AG04449 (cell line): ENCODE data around the gene MPHOSPH10.
"Not testable (repeated sequence)": the region's sequence is repeated elsewhere in the genome, so short reads cannot be mapped to it uniquely, and the experiment has no call there.

ENCODE experiments used
- CTCF ChIA-PET: fragments of 350-600 bp; formaldehyde crosslinking; extraction: SDS; loops from one replicate; lab custom pipeline; 2021; ENCODE audit warnings: antibody characterized with exemption; lab: Yijun Ruan, JAX
- POLR2A ChIA-PET: fragments of 400-600, 350-600 bp; formaldehyde crosslinking; extraction: SDS; loops from one replicate; lab custom pipeline; 2020; ENCODE audit warnings: antibody characterized with exemption, inconsistent platforms; lab: Yijun Ruan, JAX
- DNase-seq: peaks from one replicate; pipeline ENCODE4 v3.0.0-alpha.2; 2010; ENCODE audit warnings: low read depth, low spot score
- H3K4me3 ChIP-seq: 2 replicates; pipeline ENCODE4 v1.5.1; 2011; ENCODE audit warnings: low read depth, mild to moderate bottlenecking, control low read depth, low read length
- TF ChIP-seq, protein P1 (sequence below): IDR thresholded peaks from one replicate; pipeline ENCODE4 v1.5.1; 2011; ENCODE audit warnings: mild to moderate bottlenecking, moderate library complexity, low read length, control low read depth, inconsistent platforms; ENCODE audit not compliant: insufficient read depth; ENCODE audit errors: missing control alignments

The MPHOSPH10 gene, protein sequence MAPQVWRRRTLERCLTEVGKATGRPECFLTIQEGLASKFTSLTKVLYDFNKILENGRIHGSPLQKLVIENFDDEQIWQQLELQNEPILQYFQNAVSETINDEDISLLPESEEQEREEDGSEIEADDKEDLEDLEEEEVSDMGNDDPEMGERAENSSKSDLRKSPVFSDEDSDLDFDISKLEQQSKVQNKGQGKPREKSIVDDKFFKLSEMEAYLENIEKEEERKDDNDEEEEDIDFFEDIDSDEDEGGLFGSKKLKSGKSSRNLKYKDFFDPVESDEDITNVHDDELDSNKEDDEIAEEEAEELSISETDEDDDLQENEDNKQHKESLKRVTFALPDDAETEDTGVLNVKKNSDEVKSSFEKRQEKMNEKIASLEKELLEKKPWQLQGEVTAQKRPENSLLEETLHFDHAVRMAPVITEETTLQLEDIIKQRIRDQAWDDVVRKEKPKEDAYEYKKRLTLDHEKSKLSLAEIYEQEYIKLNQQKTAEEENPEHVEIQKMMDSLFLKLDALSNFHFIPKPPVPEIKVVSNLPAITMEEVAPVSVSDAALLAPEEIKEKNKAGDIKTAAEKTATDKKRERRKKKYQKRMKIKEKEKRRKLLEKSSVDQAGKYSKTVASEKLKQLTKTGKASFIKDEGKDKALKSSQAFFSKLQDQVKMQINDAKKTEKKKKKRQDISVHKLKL

DNA sequence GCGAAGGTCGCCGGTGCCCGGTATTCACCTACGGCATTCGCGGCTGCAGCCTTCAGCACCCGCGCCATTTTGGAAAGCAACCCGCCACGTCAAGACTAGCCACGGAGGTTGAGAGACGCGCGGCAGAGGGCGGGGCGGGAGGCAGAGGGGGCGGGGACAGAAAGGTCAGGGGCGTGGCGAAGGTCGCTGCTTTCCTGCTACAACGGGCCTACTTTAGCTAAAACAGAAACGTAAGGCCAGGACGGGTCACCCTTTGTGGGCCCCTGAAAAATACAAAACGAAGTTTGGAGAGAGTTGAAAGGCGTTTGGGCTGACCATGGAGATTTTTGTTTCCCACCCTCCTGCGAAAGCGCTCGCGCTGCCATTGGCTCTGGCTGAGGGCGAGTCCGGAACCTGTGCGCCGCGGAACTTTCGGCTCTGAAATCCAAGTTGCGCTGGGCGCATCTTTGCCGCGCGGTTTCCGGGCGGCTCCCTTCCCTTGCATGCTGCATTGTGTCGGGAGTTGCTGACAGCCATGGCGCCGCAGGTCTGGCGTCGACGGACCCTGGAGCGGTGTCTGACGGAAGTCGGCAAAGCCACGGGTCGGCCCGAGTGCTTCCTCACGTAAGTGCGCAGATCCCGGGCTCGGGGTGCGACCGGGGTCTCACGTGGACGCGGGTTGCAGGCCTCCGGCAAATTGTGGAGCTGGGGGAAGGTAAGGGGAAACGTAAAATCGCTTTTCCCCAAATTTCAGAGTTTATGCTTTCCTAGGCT lies at the start of gene MPHOSPH10, which contains the start of gene MCEE:
MPHOSPH10 (plus strand) TSS at position 483 of the 753 bp plus-strand sequence; CDS start at position 515, 32 bp downstream.
MCEE (minus strand) TSS at position 78 of the 753 bp plus-strand sequence; CDS start at position 68, 10 bp downstream.
- H3K4me3 ChIP-seq = peak within 1 kb of the TSS; percentile 98
- POLR2A ChIA-PET = interaction anchor here (0.7 to 3.0 kb wide), 6 partner anchors 12 to 97 kb away, joined by 3 to 28 read pairs (median 3); partner anchors contain the start of genes NAGK and PAIP2B
- DNase-seq = peak; percentile 37
- TF ChIP-seq, protein P1, sequence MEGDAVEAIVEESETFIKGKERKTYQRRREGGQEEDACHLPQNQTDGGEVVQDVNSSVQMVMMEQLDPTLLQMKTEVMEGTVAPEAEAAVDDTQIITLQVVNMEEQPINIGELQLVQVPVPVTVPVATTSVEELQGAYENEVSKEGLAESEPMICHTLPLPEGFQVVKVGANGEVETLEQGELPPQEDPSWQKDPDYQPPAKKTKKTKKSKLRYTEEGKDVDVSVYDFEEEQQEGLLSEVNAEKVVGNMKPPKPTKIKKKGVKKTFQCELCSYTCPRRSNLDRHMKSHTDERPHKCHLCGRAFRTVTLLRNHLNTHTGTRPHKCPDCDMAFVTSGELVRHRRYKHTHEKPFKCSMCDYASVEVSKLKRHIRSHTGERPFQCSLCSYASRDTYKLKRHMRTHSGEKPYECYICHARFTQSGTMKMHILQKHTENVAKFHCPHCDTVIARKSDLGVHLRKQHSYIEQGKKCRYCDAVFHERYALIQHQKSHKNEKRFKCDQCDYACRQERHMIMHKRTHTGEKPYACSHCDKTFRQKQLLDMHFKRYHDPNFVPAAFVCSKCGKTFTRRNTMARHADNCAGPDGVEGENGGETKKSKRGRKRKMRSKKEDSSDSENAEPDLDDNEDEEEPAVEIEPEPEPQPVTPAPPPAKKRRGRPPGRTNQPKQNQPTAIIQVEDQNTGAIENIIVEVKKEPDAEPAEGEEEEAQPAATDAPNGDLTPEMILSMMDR = no peak
- CTCF ChIA-PET = interaction anchor here (0.7 to 2.3 kb wide), 6 partner anchors 13 to 62 kb away, joined by 3 to 14 read pairs (median 4); no protein-coding TSS in a partner anchor

DNA sequence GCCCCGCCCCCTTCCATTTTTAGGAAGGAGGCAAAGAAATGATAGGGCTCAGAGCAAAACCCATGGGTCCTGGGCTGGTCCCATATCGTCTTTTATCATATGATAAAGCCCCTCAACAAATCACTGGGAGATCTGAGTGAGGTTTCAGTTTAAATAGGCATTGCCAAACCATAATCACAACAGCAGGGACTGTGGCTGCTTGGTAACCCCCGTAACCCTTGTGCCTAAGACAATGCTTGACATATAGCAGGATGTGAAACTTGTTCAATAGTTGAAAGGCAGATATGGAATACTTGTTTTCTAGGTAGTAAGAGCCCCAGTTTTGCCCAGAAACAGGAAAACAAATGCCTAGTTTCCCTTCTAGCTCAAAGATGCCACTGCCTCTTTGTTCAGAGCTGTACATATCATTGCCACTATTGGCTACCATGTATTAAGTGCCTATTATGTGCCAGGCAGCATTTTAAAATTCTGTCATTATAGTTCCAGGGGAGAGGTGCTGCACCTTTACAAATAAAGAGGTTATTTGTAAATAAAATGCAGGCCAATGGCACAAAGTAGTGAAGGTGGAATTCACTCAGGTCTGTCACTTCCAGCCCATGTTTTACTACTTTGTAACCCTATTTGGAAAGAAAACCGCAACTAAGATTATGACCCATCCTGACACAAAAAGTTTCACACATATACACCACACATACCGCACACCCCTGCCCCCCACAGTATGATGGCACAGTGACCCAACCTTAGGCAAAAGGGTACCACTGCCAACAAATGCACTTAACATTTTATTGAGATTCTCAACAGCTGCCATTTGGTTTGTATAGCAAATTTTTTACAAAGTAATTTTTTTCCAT lies 47.8 kb upstream of the MPHOSPH10 start:
- no peak overlapping the region for H3K4me3 ChIP-seq
- ChIA-PET POLR2A (no interaction called here), CTCF (interaction anchor here (1.4 to 2.1 kb wide), 3 partner anchors 12 to 18 kb away, joined by 4 to 7 read pairs (median 5); no protein-coding TSS in a partner anchor)
- no peak for DNase-seq
- TF ChIP-seq, protein P1 = no peak

DNA sequence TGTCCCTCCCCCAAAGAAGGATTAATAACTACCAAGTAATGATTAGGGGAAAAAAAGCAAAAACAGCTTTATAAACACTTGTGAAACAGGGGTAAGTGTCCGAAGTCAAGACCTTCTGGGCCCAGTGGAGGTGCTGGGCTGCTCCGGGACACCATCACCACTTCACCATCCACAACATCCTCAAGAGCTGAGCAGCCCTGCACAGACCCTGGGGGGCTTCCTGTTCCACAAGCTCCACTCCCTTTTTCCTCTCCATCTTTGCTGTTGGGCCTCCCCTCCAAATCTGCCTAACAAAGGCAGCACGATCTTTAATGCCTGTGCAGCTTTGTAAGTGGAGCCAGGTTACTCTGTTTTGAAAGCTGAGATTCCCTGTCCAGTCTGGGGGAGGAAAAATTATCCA lies 47.1 kb upstream of the MPHOSPH10 start:
- POLR2A ChIA-PET, DNase-seq, H3K4me3 ChIP-seq: not testable (repeated sequence)
- CTCF ChIA-PET = interaction anchor here (0.9 to 2.1 kb wide), 2 partner anchors 12 to 17 kb away, joined by 3 to 7 read pairs; no protein-coding TSS in a partner anchor

DNA sequence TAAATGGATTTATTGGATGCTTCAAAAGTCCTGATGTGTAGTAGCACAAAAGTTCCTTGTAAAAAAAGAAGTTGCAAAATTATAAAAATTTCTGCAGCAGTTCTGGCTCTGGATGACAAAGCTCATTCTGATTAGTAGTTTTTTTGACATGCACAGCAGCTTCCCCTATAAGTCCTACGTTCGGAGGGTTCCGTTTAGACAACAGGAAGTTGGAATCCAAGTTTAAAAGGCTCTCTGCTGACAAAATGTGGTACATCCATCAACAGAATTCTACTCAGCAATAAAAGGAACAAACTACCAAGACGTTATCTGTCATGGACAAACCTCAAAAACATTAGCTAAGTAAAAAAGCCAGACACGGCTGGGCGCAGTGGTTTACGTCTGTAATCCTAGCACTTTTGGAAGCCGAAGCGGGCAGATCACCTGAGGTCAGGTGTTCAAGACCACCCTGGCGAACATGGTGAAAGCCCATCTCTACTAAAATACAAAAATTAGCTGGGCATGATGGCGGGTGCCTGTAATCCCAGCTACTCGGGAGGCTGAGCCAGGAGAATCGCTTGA lies 46.6 kb upstream of the MPHOSPH10 start:
- DNase-seq, POLR2A ChIA-PET, H3K4me3 ChIP-seq: not testable (repeated sequence)
- CTCF ChIA-PET = interaction anchor here (0.9 to 2.1 kb wide), 2 partner anchors 13 to 16 kb away, joined by 3 to 7 read pairs; no protein-coding TSS in a partner anchor

DNA sequence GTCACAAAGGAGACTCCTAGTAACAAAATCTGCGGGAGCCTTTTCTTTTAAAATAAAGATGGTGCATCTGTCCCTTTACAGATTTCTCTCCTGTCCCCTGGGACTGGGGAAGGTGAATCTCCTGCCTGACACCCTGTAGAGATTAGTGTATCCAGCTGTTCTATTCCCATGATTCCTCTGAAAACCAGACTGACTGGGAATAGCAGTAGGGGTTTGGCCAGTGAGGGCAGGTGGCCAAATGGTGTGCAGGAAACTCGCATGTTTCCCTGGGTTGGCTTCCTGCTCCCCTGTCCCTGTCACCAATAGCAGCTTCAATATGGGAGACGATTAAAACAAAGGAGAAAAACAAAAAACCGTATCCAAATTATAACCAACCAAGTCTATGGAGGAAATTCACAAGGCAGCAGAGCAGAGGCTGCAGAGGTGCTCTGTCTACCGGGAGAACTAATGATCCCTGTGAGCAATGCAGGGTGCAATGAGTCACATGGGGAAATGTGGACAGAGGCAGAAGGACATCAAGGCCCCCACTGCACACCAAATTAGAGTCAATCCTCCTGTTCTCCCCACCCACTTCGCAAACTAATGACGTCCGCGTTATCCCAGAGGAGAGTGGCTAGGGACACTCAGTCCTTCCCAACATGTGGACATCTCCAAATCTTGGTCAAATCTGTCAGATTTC lies 45.0 kb upstream of the MPHOSPH10 start:
- POLR2A ChIA-PET, H3K4me3 ChIP-seq, CTCF ChIA-PET, DNase-seq: not testable (repeated sequence)

DNA sequence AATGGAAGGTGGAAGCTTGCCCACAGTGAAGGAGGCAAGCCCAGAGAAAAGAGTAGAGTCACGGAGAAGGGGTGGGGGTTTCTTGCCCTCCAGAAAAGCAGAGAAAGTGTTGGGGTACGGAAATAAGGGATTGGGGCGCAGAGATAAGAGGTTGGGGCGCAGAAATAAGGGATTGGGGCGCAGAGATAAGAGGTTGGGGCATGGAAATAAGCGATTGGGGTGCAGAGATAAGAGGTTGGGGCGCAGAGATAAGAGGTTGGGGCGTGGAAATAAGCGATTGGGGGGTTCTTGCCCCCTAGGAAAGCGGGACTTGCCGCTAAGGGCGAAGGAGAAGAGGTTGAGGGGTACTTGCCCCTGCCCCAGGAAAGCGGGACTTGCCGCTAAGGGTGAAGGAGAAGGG lies 41.0 kb upstream of the MPHOSPH10 start:
- CTCF ChIA-PET, H3K4me3 ChIP-seq, DNase-seq, POLR2A ChIA-PET: not testable (repeated sequence)

DNA sequence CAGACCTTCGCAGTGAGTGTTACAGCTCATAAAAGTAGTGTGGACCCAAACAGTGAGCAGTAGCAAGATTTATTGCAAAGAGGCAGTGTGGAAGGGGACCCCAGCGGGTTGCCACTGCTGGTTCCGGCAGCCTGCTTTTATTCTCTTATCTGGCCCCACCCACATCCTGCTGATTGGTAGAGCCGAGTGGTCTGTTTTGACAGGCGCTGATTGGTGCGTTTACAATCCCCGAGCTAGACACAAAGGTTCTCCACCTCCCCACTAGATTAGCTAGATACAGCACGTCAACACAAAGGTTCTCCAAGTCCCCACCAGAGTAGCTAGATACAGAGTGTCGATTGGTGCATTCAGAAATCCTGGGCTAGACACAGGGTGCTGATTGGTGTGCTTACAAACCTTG lies 38.6 kb upstream of the MPHOSPH10 start:
- not testable (repeated sequence) for DNase-seq, H3K4me3 ChIP-seq
- ChIA-PET CTCF (interaction anchor here (1.6 to 2.1 kb wide), 2 partner anchors 8 to 11 kb away, joined by 4 to 20 read pairs; no protein-coding TSS in a partner anchor), POLR2A (interaction anchor here (0.8 kb wide), 1 partner anchor 38 kb away, joined by 3 read pairs; the partner anchor contains the start of gene MCEE)

DNA sequence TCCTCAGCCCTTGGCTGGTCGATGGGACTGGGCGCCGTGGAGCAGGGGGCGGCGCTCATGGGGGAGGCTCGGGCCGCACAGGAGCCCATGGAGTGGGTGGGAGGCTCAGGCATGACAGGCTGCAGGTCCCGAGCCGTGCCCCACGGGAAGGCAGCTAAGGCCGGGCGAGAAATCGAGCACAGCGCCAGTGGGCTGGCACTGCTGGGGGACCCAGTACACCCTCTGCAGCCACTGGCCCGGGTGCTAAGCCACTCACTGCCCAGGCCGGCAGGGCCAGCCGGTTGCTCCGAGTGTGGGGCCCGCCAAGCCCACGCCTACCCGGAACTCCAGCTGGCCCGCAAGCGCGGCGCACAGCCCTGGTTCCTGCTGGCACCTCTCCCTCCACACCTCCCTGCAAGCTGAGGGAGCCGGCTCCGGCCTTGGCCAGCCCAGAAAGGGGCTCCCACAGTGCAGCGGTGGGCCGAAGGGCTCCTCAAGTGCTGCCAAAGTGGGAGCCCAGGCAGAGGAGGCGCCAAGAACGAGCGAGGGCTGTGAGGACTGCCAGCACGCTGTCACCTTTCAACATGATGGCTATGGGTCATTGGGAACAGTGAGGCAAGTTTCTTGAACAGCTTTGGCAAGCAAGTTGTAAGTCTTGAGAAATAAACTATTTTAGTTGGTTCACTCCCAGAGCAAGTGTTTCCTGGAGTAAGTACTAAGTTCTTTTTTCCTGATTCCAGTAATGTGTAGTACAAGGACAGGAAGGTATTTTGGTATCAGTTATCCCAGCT lies 37.8 kb upstream of the MPHOSPH10 start:
- H3K4me3 ChIP-seq, DNase-seq: not testable (repeated sequence)
- POLR2A ChIA-PET = interaction anchor here (0.7 to 0.8 kb wide), 2 partner anchors 15 to 37 kb away, joined by 3 read pairs; partner anchors contain the start of gene MCEE
- CTCF ChIA-PET = interaction anchor here (1.6 to 2.1 kb wide), 2 partner anchors 7 to 10 kb away, joined by 4 to 20 read pairs; no protein-coding TSS in a partner anchor
